Brain microvascular endothelial cell (primary cell): ENCODE results near the gene LPCAT1.

Source experiments
- DNase-seq: peaks from one replicate; pipeline ENCODE4 v3.0.0-alpha.2; 2020
- H3K27ac ChIP-seq: fragments of 250-450 bp; sonication (Bioruptor Pico); 2 replicates; pipeline ENCODE4 v1.5.1; 2020; ENCODE audit warnings: mild to moderate bottlenecking, moderate library complexity
- H3K27me3 ChIP-seq: fragments of 250-450 bp; sonication (Bioruptor Pico); replicated peaks from 2 replicates; pipeline ENCODE4 v1.5.1; 2020; ENCODE audit warnings: mild to moderate bottlenecking
- H3K36me3 ChIP-seq: fragments of 250-450 bp; sonication (Bioruptor Pico); replicated peaks from 2 replicates; pipeline ENCODE4 v1.5.1; 2020; ENCODE audit warnings: mild to moderate bottlenecking
- H3K4me3 ChIP-seq: 2 replicates; pipeline ENCODE4 v1.5.1; 2011; ENCODE audit warnings: low read depth, mild to moderate bottlenecking, control low read depth, low read length, moderate library complexity
- CTCF ChIP-seq: IDR thresholded peaks from 2 replicates; pipeline ENCODE4 v1.5.1; 2011; ENCODE audit warnings: low read depth, mild to moderate bottlenecking, moderate library complexity, low read length, control low read depth, inconsistent platforms; ENCODE audit errors: missing control alignments
- in situ Hi-C: cut with HindIII; loops from 2 replicates; pipeline ENCODE4 v1.10.0; 2017; ENCODE audit warnings: low sequenced_read_pairs, low pct_ligation_motif_present

The LPCAT1 gene

GRCh38 chr5:1513326-1514026, 10.3 kb downstream of the LPCAT1 start:
- Histone ChIP-seq H3K27ac (no peak overlapping the region), H3K27me3 (no peaks in the 10 kb centered on the region), H3K36me3 (peaks cover 6% of the 10 kb centered on the region), H3K4me3 (no peak overlapping the region)
- DNase-seq = no peak
- in situ Hi-C loops = no loop called here
- no peak for TF ChIP-seq CTCF

GRCh38 chr5:1512541-1513291, 11.0 kb downstream of the LPCAT1 start:
- no peak overlapping the region for H3K4me3 ChIP-seq
- H3K27ac ChIP-seq = no peak overlapping the region
- peaks cover 6% of the 10 kb centered on the region for H3K36me3 ChIP-seq
- in situ Hi-C loops = no loop called here
- H3K27me3 ChIP-seq = no peaks in the 10 kb centered on the region
- no peak for DNase-seq
- no peak for TF ChIP-seq CTCF

- no peak for DNase-seq
- TF ChIP-seq CTCF = peak; percentile 54
- Histone ChIP-seq H3K27ac (no peak overlapping the region), H3K27me3 (no peaks in the 10 kb centered on the region), H3K36me3 (peaks cover 6% of the 10 kb centered on the region), H3K4me3 (no peak overlapping the region)
- in situ Hi-C loops = no loop called here
Measured at GRCh38 chr5:1511651-1512540, 11.9 kb downstream of the LPCAT1 start.

- in situ Hi-C loops = no loop called here
- no peak for TF ChIP-seq CTCF
- DNase-seq = no peak
- no peak overlapping the region for H3K27ac ChIP-seq
- H3K27me3 ChIP-seq = no peaks in the 10 kb centered on the region
- no peak overlapping the region for H3K4me3 ChIP-seq
- peaks cover 6% of the 10 kb centered on the region for H3K36me3 ChIP-seq
Measured at GRCh38 chr5:1511048-1511447, 12.7 kb downstream of the LPCAT1 start.

- DNase-seq = no peak
- in situ Hi-C loops = no loop called here
- H3K27ac ChIP-seq = no peak overlapping the region
- no peak for TF ChIP-seq CTCF
- no peaks in the 10 kb centered on the region for H3K27me3 ChIP-seq
- peaks cover 6% of the 10 kb centered on the region for H3K36me3 ChIP-seq
- H3K4me3 ChIP-seq = no peak overlapping the region
Measured at GRCh38 chr5:1510631-1511030, 13.1 kb downstream of the LPCAT1 start.
